Measurements from ENCODE around the gene PAPPA2. TPM values are rescaled to one million over a fixed set of nuclear protein-coding genes. Genes with fewer than 3 reads are reported as not detected.

PAPPA2 gene
- total and polyA plus RNA-seq, 12 donors = 0.03 to 0.87 (median 0.10) TPM; not detected in 1

DNA sequence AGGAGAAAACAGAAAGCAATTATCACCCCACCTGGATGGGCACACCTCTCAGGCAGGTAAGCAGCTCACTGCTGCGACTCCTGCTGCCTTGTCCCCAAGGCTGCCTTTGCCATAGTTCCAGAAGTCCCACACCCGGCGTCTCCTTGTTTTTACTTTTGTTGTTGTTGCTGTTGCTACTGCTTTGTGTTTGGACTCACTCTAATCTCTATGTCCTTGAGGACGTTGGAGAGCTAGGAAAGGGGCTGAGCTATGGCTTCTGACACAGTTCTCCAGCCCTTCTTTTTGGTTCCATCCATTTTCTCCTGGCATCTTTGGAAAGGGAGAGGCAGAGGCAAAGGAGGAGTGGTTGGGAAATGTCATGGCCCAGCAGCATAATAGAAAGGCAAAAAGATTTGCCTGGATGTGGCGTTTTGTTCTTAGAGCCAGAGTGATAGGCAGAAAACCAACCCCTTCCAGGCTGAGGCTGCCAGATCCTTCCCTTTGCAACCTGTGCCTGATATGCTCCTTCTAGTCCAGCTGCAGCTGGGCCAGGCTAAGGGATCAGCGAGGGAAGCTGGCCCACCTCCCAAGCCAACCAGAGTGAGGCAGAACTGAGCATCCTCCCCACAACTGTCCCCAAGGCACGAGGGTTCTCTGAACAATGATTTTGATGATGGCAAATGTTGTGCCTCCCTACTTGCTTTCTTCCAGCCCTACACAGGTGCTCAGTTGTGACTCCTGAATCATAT lies 430.8 kb downstream of the PAPPA2 start:
- intact Hi-C loops (cut with DNase I) = loop anchor here in 1 of 2 donors (10.0 kb wide), 1 partner anchor 1051 kb away; no protein-coding TSS in a partner anchor
- 51 to 56% (median 54%) methylated on average over 7 of the region's 7 CpGs for WGBS, 4 donors
- Histone ChIP-seq H3K4me1 (replicated peaks in 1 of 2) (peaks cover 0 to 8% of the 10 kb centered on the region in 2 donors), H3K27ac (peak overlapping the region in 1 of 5 donors; percentile 20), H3K27me3 (no peaks in the 10 kb centered on the region), H3K36me3 (replicated peaks in 1 of 2) (no peaks in the 10 kb centered on the region), H3K4me3 (no peak overlapping the region), H3K9me3 (replicated peaks in 1 of 3) (no peaks in the 10 kb centered on the region)
- peak in 1 of 7 donors; percentile 7 for DNase-seq
- TF ChIP-seq, protein P1, sequence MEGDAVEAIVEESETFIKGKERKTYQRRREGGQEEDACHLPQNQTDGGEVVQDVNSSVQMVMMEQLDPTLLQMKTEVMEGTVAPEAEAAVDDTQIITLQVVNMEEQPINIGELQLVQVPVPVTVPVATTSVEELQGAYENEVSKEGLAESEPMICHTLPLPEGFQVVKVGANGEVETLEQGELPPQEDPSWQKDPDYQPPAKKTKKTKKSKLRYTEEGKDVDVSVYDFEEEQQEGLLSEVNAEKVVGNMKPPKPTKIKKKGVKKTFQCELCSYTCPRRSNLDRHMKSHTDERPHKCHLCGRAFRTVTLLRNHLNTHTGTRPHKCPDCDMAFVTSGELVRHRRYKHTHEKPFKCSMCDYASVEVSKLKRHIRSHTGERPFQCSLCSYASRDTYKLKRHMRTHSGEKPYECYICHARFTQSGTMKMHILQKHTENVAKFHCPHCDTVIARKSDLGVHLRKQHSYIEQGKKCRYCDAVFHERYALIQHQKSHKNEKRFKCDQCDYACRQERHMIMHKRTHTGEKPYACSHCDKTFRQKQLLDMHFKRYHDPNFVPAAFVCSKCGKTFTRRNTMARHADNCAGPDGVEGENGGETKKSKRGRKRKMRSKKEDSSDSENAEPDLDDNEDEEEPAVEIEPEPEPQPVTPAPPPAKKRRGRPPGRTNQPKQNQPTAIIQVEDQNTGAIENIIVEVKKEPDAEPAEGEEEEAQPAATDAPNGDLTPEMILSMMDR (IDR thresholded peaks at IDR 0.05) = no peak
- TF ChIP-seq POLR2A (IDR thresholded peaks at IDR 0.05) = no peak

DNA sequence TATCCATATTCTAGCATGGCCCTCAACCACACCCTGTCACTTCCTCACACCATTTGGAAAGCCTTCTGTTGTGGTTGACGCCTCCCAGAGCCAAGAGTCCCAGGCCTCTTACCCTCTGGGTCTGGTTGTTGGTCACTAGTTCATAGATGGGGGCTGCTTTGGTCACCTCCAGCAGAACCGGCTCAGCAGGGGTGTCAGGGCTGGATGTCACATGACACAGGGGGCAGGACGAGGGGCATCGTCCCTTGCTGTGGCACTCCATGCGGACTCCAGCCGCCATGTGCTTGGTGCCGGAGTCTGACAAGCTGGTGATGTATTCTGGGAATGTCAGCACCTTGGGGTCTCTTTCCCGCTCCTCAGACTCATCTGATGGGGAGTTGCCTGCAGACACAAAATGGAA lies 431.5 kb downstream of the PAPPA2 start:
- Histone ChIP-seq H3K4me1 (replicated peaks in 1 of 2) (peaks cover 0 to 8% of the 10 kb centered on the region in 2 donors), H3K27me3 (no peaks in the 10 kb centered on the region), H3K4me3 (no peak overlapping the region), H3K36me3 (replicated peaks in 1 of 2) (no peaks in the 10 kb centered on the region), H3K9me3 (replicated peaks in 1 of 3) (no peaks in the 10 kb centered on the region), H3K27ac (no peak overlapping the region)
- DNase-seq = no peak
- WGBS, 4 donors = 89 to 98% (median 92%) methylated on average over 5 to 8 of the region's 8 CpGs
- TF ChIP-seq, protein P1 (IDR thresholded peaks at IDR 0.05) = no peak
- no peak for TF ChIP-seq POLR2A (IDR thresholded peaks at IDR 0.05)
- intact Hi-C loops (cut with DNase I) = loop anchor here in 1 of 2 donors (10.0 kb wide), 1 partner anchor 1050 kb away; no protein-coding TSS in a partner anchor
